ENCODE measurements around the gene PAPPA2.
A peak's percentile ranks its signal among the peaks of the same experiment; 100 is the strongest.

The PAPPA2 gene

DNA sequence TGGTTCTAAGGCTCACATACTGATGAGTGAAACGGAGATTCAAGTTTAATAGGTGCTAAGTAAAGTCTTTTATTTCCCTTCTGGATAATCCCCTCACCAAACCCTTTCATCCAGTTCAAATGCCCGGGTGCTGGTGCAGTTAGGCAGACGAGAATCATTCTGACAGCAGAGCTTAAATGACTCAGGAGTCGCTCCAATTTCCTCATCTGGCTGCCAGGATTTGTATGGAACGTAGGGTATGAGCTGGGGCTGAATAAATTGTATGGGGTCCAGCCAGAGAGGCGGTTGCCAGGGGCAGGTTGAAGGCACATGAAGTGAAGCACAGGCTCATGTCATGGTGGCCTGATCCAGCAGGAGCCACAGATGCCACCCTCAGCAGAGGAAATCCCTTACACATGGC lies 76.0 kb downstream of the PAPPA2 start:
- no peaks in the 10 kb centered on the region for H3K36me3 ChIP-seq (ENCODE audit: control insufficient read depth, insufficient read depth, low read length, severe bottlenecking)
- no peak for DNase-seq (ENCODE audit: low read depth)
- no peak overlapping the region for H3K9ac ChIP-seq (ENCODE audit: low read length)
- no peak overlapping the region for H3K4me3 ChIP-seq (ENCODE audit: low read length)
- H3K9me3 ChIP-seq (ENCODE audit: control insufficient read depth, low read length): peaks cover 27% of the 10 kb centered on the region
- peaks cover 3% of the 10 kb centered on the region for H3K27me3 ChIP-seq (replicated peaks; ENCODE audit: control insufficient read depth, insufficient read depth, low read length)
- H3K4me1 ChIP-seq (ENCODE audit: control insufficient read depth, insufficient read depth, low read length): no peaks in the 10 kb centered on the region

DNA sequence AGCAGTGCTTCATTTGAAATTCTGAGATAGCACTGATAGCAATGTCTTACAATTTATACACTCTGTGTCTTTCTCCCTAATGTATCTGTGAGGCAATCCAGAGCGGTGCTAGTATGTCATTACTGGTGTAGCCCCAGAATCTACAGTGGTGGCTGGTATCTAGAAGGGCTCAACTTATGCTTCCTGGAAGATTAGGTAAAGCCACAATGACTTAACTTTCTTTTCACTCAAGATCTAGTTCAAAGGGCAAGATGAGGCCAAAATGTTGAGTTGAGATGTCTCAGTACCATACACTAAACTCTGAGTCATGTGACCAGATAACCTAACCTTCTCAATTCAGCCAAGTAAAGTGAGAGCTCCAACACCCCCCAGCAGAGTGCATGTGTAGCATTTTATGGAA lies 77.5 kb downstream of the PAPPA2 start:
- Histone ChIP-seq H3K9ac (ENCODE audit: low read length) (no peak overlapping the region), H3K27me3 (replicated peaks; ENCODE audit: control insufficient read depth, insufficient read depth, low read length) (no peaks in the 10 kb centered on the region), H3K9me3 (ENCODE audit: control insufficient read depth, low read length) (peaks cover 29% of the 10 kb centered on the region), H3K36me3 (ENCODE audit: control insufficient read depth, insufficient read depth, low read length, severe bottlenecking) (no peaks in the 10 kb centered on the region), H3K4me1 (ENCODE audit: control insufficient read depth, insufficient read depth, low read length) (no peaks in the 10 kb centered on the region), H3K4me3 (ENCODE audit: low read length) (no peak overlapping the region)
- DNase-seq (ENCODE audit: low read depth): no peak

DNA sequence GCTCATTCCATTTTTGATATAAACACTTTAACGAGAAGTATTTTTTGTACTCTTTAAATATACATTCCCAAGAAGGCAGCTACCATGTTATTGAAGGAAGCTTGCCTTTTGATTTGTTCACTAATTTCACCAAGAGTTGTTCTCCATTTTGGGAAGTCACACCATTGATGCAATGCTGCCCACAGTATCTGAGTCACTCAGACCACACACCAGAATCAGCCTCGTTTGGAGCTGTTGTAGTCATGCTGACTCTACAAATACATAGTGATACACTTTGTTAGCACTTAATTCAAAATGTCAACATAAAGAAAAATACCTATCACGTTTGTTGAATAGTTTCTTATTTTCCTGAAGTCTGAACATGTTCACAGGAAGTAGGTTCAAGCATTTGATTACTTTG lies 78.7 kb downstream of the PAPPA2 start:
- DNase-seq (ENCODE audit: low read depth): no peak
- Histone ChIP-seq H3K9ac (ENCODE audit: low read length) (no peak overlapping the region), H3K27me3 (replicated peaks; ENCODE audit: control insufficient read depth, insufficient read depth, low read length) (no peaks in the 10 kb centered on the region), H3K36me3 (ENCODE audit: control insufficient read depth, insufficient read depth, low read length, severe bottlenecking) (no peaks in the 10 kb centered on the region), H3K4me1 (ENCODE audit: control insufficient read depth, insufficient read depth, low read length) (no peaks in the 10 kb centered on the region), H3K9me3 (ENCODE audit: control insufficient read depth, low read length) (peaks cover 29% of the 10 kb centered on the region), H3K4me3 (ENCODE audit: low read length) (no peak overlapping the region)

DNA sequence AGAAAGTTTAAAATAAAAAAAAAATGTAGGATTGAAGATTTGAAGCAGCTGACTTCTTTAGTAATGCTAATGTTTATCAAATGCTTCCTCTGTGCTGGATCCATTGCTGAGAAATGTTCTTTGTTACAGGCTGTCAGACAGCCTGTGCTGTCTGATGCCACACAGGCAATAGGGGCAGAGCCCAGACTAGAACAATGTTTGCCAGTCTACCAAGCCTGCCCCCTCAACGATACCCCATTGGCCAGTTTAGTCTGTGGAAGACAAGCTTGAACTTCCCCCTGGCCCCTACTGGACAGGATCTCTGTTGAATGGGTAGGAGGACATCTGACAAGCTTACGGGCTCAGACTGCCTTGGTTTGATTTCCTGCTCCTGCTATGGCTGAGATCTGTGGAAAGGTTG lies 79.4 kb downstream of the PAPPA2 start:
- H3K9ac ChIP-seq (ENCODE audit: low read length): no peak overlapping the region
- H3K9me3 ChIP-seq (ENCODE audit: control insufficient read depth, low read length): peaks cover 29% of the 10 kb centered on the region
- H3K4me1 ChIP-seq (ENCODE audit: control insufficient read depth, insufficient read depth, low read length): no peaks in the 10 kb centered on the region
- no peak overlapping the region for H3K4me3 ChIP-seq (ENCODE audit: low read length)
- no peak for DNase-seq (ENCODE audit: low read depth)
- H3K27me3 ChIP-seq (replicated peaks; ENCODE audit: control insufficient read depth, insufficient read depth, low read length): no peaks in the 10 kb centered on the region
- H3K36me3 ChIP-seq (ENCODE audit: control insufficient read depth, insufficient read depth, low read length, severe bottlenecking): no peaks in the 10 kb centered on the region

DNA sequence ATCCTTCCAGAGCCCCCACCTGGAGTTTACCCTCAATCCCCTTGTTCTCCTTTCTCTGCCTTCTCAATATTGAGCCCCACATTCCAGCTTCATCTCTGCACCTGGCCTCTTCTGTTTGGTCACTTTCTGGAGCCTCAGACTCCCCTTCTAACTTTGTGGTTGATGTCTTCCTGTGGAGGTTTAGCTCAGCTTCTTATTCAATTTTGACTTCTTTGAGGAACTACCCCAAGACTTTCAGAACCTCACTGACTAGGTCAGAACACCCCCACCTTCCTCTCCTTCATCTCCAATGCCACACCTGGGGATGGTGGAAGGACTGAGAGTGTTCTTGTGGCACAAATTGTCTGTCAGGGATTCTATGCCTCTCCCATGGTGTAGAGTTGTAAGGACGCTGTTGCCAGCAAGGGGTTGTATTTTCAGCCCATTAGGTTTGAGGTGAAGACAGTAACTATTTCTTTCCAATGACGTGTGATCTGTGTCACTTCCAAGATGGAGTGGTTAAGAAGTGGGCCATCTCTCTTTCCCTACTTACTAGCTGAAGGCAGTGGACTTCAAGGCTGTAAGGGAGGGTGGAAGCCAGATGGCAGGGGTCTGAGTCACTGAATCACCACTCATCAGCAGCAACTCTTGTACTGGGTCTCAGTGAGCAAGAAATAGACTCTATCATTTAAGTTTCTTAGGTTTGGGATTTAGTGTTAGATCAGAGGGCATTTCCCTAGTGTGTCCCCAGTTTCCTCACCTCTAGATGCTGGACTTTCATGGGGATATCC lies 80.6 kb downstream of the PAPPA2 start:
- no peaks in the 10 kb centered on the region for H3K36me3 ChIP-seq (ENCODE audit: control insufficient read depth, insufficient read depth, low read length, severe bottlenecking)
- H3K9ac ChIP-seq (ENCODE audit: low read length): no peak overlapping the region
- DNase-seq (ENCODE audit: low read depth): no peak
- no peaks in the 10 kb centered on the region for H3K4me1 ChIP-seq (ENCODE audit: control insufficient read depth, insufficient read depth, low read length)
- H3K27me3 ChIP-seq (replicated peaks; ENCODE audit: control insufficient read depth, insufficient read depth, low read length): no peaks in the 10 kb centered on the region
- H3K4me3 ChIP-seq (ENCODE audit: low read length): no peak overlapping the region
- H3K9me3 ChIP-seq (ENCODE audit: control insufficient read depth, low read length): peaks cover 29% of the 10 kb centered on the region

DNA sequence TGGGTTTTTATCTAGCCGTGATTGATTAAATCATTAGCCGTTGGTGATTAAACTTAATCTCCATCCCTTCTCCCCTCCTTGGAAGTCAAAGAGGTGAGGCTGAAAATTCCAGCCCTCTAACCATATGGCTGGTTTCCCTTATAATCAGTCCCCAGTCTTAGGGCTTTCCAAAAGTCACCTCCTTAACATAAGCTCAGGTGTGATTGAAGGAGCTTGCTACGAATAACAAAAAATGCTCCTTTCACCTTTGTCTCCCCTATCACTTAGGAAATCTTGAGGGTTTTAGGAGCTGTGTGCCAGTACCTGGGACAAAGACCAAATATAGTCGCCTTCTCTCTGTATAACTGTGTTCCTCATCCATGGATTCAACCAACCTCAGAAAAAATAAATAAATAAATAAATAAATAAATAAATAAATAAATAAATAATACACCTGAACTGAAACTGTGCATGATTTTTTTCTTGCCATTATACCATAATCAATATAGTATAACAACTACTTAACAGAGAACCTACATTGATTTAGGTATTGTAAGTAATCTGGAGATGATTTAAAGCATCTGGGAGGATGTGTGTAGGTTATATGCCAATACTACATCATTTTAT lies 82.2 kb downstream of the PAPPA2 start:
- Histone ChIP-seq H3K36me3 (ENCODE audit: control insufficient read depth, insufficient read depth, low read length, severe bottlenecking) (no peaks in the 10 kb centered on the region), H3K9me3 (ENCODE audit: control insufficient read depth, low read length) (peaks cover 22% of the 10 kb centered on the region), H3K9ac (ENCODE audit: low read length) (no peak overlapping the region), H3K4me1 (ENCODE audit: control insufficient read depth, insufficient read depth, low read length) (no peaks in the 10 kb centered on the region), H3K4me3 (ENCODE audit: low read length) (no peak overlapping the region), H3K27me3 (replicated peaks; ENCODE audit: control insufficient read depth, insufficient read depth, low read length) (peaks cover 8% of the 10 kb centered on the region)
- no peak for DNase-seq (ENCODE audit: low read depth)

DNA sequence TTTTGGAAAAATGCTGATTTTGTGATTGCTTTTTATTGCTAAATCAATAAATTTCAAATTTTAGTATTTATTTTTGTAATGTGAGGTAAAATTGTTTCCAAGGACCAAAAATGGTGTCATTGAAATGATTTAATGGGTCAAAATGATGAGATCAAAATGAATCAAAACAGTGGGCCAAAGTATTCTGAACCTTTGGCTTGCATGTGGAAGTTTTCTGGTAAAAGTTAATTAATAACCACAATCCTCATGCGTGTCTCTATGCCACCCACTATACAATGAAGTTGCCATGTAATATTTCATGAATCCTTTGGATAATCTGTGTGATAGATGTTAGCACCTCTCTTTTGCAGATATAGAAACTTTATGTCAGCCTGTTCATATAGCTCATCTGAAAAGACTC lies 83.8 kb downstream of the PAPPA2 start:
- no peak for DNase-seq (ENCODE audit: low read depth)
- H3K9ac ChIP-seq (ENCODE audit: low read length): no peak overlapping the region
- H3K27me3 ChIP-seq (replicated peaks; ENCODE audit: control insufficient read depth, insufficient read depth, low read length): peaks cover 18% of the 10 kb centered on the region
- H3K9me3 ChIP-seq (ENCODE audit: control insufficient read depth, low read length): peaks cover 22% of the 10 kb centered on the region
- peaks cover 11% of the 10 kb centered on the region for H3K4me1 ChIP-seq (ENCODE audit: control insufficient read depth, insufficient read depth, low read length)
- H3K4me3 ChIP-seq (ENCODE audit: low read length): no peak overlapping the region
- H3K36me3 ChIP-seq (ENCODE audit: control insufficient read depth, insufficient read depth, low read length, severe bottlenecking): no peaks in the 10 kb centered on the region

DNA sequence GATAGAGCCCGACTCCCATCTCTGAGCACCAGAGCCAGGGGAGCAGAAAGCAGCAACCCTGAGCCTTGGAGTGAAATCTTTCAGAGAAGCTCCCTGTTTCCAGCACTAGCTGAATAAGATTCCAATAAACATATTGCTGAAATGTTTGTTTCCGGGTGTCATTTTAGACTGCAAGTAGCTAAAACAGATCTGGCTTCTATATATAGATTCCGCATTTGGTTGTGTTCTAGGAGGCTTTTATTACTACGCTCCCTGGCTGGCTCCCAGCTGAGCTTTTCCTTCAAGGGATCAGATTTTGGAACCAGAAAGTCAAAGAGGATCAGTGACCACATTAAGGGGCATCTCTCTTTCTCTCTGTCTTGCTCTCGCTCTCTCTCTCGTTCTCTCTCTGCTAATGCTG lies 88.2 kb downstream of the PAPPA2 start:
- H3K36me3 ChIP-seq (ENCODE audit: control insufficient read depth, insufficient read depth, low read length, severe bottlenecking): no peaks in the 10 kb centered on the region
- H3K27me3 ChIP-seq (replicated peaks; ENCODE audit: control insufficient read depth, insufficient read depth, low read length): peaks cover 49% of the 10 kb centered on the region
- no peak for DNase-seq (ENCODE audit: low read depth)
- no peaks in the 10 kb centered on the region for H3K9me3 ChIP-seq (ENCODE audit: control insufficient read depth, low read length)
- H3K4me3 ChIP-seq (ENCODE audit: low read length): no peak overlapping the region
- no peak overlapping the region for H3K9ac ChIP-seq (ENCODE audit: low read length)
- H3K4me1 ChIP-seq (ENCODE audit: control insufficient read depth, insufficient read depth, low read length): peaks cover 15% of the 10 kb centered on the region

DNA sequence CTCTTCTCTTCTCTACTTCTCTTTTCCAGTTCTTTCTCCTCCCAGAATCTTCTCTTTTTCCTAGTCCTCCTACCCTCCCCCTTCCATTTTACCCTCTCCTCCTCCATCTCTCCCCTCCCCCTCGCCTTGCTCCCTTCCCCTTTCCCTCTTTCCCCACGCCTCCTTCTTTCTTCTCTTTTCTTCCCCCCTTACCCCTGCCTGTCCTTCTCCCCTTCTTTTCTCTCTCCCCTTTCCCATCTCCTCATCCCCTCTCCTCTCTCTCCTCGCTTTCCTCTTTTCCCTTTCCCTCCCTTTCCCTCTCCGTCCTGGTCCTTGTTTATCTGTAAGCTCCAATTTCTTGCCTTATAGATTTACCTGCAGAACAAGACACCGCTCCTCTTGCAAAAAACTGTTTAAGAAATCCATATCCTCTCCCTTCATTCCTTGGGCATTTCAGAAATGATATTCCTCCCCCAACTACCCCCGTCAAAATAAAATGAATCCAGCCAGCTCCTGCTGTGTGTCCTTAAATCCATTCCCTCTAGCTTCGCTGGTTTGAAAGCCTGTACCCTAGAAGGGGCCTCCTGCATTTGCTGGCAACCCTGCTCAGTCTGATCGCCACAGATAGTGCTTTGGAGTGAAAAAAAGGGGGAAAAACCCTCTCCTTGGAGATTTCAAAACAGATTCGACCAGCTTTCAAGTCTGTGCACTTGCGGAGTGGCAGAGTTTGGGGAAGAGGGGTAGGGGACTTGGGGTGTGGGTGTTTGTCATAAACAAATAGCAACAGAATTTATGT lies 89.4 kb downstream of the PAPPA2 start:
- H3K36me3 ChIP-seq (ENCODE audit: control insufficient read depth, insufficient read depth, low read length, severe bottlenecking): no peaks in the 10 kb centered on the region
- H3K9ac ChIP-seq (ENCODE audit: low read length): no peak overlapping the region
- no peak overlapping the region for H3K4me3 ChIP-seq (ENCODE audit: low read length)
- H3K27me3 ChIP-seq (replicated peaks; ENCODE audit: control insufficient read depth, insufficient read depth, low read length): peaks cover 53% of the 10 kb centered on the region
- peaks cover 17% of the 10 kb centered on the region for H3K4me1 ChIP-seq (ENCODE audit: control insufficient read depth, insufficient read depth, low read length)
- DNase-seq (ENCODE audit: low read depth): peak; percentile 37
- no peaks in the 10 kb centered on the region for H3K9me3 ChIP-seq (ENCODE audit: control insufficient read depth, low read length)

DNA sequence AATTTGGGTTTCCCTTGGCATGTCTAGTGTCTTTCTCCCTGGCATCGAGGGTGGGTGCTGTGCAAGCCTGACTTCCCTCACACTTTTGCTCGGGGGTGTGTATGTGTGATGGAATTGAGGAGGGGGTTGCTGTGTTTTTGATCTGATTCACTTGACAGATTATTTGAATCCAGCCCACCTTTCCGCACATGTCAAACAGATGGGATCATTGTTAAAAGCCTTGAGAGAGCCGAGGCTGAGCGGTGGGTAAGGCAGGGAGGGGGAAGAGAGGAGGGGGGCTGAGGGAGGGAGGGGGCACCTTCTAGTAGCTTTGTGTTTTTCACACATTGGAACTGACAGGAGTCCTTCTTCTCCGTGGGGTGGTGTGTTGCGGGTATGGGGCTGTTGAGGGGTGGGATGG lies 90.0 kb downstream of the PAPPA2 start:
- Histone ChIP-seq H3K9ac (ENCODE audit: low read length) (no peak overlapping the region), H3K36me3 (ENCODE audit: control insufficient read depth, insufficient read depth, low read length, severe bottlenecking) (no peaks in the 10 kb centered on the region), H3K4me3 (ENCODE audit: low read length) (no peak overlapping the region), H3K27me3 (replicated peaks; ENCODE audit: control insufficient read depth, insufficient read depth, low read length) (peaks cover 53% of the 10 kb centered on the region), H3K9me3 (ENCODE audit: control insufficient read depth, low read length) (no peaks in the 10 kb centered on the region), H3K4me1 (ENCODE audit: control insufficient read depth, insufficient read depth, low read length) (peaks cover 23% of the 10 kb centered on the region)
- DNase-seq (ENCODE audit: low read depth): no peak

DNA sequence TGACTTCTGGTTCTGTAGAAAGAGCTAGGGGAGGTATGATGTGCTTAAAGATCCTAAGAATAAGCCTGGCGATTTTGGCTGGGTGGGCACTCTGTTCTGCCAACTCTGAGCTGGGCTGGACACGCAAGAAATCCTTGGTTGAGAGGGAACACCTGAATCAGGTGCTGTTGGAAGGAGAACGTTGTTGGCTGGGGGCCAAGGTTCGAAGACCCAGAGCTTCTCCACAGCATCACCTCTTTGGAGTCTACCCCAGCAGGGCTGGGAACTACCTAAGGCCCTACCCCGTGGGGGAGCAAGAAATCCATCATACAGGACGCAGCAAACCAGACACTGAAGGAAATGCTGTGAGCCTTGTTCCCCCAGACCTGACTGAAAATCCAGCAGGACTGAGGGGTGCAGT lies 93.3 kb downstream of the PAPPA2 start:
- no peak for DNase-seq (ENCODE audit: low read depth)
- Histone ChIP-seq H3K9ac (ENCODE audit: low read length) (no peak overlapping the region), H3K4me3 (ENCODE audit: low read length) (no peak overlapping the region), H3K27me3 (replicated peaks; ENCODE audit: control insufficient read depth, insufficient read depth, low read length) (peaks cover 41% of the 10 kb centered on the region), H3K9me3 (ENCODE audit: control insufficient read depth, low read length) (no peaks in the 10 kb centered on the region), H3K36me3 (ENCODE audit: control insufficient read depth, insufficient read depth, low read length, severe bottlenecking) (no peaks in the 10 kb centered on the region), H3K4me1 (ENCODE audit: control insufficient read depth, insufficient read depth, low read length) (peaks cover 43% of the 10 kb centered on the region)

All from adipocyte (in vitro differentiated cells).